Measurements from ENCODE around the gene KCNJ18.
"Not testable (repeated sequence)": the region's sequence is repeated elsewhere in the genome, so short reads cannot be mapped to it uniquely, and the experiment has no call there.

The KCNJ18 gene

DNA sequence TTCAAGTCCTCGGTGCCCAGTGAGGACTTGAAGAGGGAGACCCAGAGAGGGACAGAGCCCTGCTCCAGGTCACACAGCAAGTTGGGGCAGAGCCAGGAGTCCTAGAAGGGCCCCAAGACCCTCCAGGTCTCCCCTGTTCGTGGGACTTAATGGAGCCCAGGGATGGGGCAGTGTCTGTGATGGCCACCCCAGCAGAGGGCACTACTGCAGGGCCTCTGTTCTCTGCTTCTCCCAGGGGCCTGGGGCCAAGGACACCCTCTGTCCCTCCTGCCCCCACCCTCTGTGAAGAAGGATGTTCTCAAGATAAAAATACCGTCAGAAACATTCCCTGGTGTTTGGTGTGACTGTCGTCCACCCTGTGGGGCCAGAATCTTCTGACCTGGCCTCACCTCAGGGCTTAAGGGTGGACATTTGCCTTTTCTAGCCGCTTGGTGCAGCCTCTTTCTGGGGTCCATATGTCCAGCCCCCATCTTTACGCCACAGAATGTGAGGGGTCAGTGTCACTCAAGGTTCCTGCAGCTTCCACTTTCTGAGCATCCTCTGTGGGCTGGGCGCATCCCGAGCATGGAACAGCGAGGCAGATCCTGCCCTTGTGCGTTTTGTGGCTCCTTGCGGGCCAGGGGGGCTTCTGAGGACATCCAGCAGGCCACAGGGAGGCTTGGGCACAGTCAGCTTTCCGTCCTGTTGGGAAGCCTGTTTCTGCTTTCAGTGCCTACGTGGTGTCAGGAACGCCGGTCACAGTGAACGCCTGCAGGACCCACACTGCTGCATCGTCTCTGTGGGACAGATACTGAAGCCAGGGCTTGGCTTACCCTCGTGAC, at the start of gene KCNJ18:
TSS of gene KCNJ18 (plus strand) at position 641 of the 821 bp plus-strand sequence. CDS start 10,264 bp downstream, outside the sequence.
- not testable (repeated sequence) for DNase-seq (ENCODE audit: low read depth in 3 of 3)

GRCh38 chr17:21648125-21648524, 44.2 kb upstream of the KCNJ18 start:
- not testable (repeated sequence) for DNase-seq (ENCODE audit: low read depth in 3 of 3)

GRCh38 chr17:21650043-21650442, 42.3 kb upstream of the KCNJ18 start:
- DNase-seq (ENCODE audit: low read depth in 3 of 3): not testable (repeated sequence)

DNA sequence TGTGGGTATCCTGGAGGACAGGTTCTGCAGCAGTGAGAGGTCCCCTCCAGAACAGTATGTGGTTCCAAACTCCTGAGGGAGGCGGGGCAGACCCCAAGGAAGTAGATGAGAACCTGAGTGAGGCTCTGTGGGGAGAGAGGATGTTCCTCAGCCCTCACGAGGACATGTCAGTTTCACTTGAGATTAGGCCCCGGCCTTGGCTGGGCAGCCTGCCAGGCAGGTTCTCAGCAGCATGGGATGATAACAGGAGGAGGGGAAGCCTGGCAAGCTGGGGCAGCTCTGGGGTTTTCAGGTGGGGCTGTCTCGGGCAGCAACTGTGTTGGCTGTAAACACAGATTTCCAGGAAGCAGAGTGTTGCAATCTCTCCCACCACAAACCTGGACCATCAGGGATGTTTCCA, 40.3 kb upstream of the KCNJ18 start:
- not testable (repeated sequence) for DNase-seq (ENCODE audit: low read depth in 3 of 3)

DNA sequence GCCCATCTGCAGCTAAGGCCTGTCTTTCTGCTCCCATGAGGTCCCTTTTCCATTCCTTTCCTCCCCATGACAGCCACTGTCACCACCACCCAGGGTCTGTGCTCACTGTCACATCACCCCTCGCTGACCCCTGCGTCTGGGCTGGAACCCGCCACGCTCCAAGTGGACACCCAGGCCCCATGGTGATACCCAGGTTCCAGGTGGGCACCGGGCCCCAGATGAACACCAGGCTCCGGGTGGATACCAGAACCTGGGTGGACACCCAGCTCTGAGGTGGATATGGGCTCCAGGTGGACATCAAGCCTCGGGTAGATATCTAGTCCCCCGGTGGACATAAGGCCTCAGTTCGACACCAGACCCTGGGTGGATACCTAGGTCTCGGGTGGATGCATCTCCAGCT, 39.1 kb upstream of the KCNJ18 start:
- not testable (repeated sequence) for DNase-seq (ENCODE audit: low read depth in 3 of 3)

GRCh38 chr17:21656518-21657309, 35.6 kb upstream of the KCNJ18 start:
- not testable (repeated sequence) for DNase-seq (ENCODE audit: low read depth in 3 of 3)

- not testable (repeated sequence) for DNase-seq (ENCODE audit: low read depth in 3 of 3)
Measured at GRCh38 chr17:21659635-21660034, 32.7 kb upstream of the KCNJ18 start.

DNA sequence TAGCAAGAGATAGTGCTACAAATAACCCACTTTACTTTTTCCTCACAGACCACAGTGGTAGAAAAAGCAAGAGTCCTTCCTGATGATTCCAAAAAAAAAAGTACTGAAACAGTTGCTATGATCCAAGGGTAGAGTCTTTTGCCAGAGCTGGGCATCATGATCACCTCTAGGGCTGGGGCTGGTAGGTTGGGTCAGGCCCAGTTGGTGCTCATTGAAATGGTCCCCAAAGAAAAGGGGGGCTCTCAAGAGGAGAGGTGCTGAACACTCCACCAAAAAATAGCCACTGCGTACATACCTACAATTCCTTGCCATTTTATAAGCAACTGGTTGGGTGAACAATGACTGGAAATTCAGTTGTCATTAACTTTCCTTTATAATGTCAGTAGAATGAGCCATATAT, 30.9 kb upstream of the KCNJ18 start:
- DNase-seq (ENCODE audit: low read depth in 3 of 3): not testable (repeated sequence)

- not testable (repeated sequence) for DNase-seq (ENCODE audit: low read depth in 3 of 3)
Measured at GRCh38 chr17:21663166-21663565, 29.2 kb upstream of the KCNJ18 start.

DNA sequence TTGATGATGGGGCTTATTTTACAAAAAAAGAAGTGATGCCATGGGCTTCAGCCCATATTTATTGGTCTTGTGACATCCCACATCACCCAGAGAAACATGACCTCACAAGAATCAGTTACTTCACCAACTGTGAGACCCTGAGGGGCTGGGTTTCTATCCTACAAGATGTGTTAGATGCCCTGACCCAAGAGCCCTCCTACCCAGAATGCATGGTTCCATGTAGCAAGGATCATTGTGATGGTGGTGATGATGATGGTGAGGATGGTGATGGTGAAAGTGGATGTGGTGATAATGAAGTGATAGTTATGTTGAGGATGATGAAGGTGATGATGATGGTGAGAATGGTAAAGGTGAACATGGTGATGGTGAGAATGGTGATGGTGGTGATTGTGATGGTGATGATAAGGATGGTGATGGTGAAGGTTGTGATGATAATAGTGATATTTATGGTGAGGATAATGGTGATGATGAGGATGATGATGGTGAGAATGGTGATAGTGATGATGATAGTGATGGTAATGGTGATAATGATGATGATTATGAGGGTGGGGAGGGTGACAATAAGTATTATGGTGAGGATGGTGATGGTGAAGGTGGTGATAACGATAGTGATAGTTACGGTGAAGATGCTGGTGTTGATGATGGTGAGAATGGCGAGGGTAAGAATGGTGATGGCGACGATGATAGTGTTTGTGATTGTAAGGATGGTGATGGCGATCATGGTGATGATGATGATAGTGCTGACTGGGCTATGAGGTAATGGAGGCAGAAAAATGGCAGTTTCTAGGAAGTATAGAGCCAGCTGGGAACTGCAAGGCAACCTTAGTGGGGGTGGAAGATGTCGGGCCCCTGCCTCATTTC, 28.5 kb upstream of the KCNJ18 start:
- DNase-seq (ENCODE audit: low read depth in 3 of 3): not testable (repeated sequence)

DNA sequence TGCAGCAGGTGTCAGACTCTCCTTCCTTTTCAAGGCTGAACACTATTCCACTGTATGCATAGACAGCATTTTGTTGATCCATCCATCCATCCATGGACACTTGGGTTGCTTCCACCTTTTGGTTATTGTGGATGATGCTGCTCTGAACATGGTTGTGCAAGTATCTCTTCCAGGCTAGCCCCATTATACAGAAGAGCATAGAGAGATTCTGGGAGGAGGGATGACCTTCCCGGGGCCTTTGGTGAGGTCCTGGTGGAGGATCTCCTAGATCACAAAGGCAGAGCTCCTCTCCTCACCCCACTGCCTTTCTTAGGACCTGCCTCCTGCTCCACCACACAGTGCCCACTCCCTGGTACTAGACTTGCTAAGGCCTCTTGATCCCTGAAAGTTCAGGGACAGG, 27.2 kb upstream of the KCNJ18 start:
- not testable (repeated sequence) for DNase-seq (ENCODE audit: low read depth in 3 of 3)

DNA sequence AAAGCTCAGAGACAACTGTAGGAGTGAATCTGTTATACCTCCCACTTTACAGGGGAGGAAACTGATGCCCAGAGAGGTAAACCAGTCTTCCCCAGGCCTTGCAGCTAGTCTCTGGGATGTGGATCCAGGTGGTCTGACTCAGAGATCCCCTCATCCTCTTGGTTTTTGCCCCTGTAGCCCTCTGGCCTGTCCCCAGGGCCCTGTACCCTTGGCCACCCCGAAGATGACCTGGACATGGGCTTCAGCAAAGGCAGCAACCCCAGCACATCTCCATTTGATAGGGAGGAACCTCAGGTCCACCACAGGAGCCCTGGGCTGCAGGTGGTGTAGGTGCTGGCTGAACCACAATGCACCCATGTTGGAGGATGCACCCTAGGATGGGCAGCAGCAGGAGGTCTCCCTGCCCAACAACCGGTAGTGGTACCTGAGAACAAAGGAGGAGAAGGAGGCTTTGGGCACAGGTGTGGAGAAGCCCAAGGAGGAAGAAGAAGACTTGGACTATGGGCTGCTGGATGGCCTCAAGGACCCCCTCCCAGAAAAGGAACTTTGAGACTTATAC, 26.3 kb upstream of the KCNJ18 start:
- DNase-seq (ENCODE audit: low read depth in 3 of 3): not testable (repeated sequence)

GRCh38 chr17:21666711-21667412, 25.5 kb upstream of the KCNJ18 start:
- DNase-seq (ENCODE audit: low read depth in 3 of 3): not testable (repeated sequence)

DNA sequence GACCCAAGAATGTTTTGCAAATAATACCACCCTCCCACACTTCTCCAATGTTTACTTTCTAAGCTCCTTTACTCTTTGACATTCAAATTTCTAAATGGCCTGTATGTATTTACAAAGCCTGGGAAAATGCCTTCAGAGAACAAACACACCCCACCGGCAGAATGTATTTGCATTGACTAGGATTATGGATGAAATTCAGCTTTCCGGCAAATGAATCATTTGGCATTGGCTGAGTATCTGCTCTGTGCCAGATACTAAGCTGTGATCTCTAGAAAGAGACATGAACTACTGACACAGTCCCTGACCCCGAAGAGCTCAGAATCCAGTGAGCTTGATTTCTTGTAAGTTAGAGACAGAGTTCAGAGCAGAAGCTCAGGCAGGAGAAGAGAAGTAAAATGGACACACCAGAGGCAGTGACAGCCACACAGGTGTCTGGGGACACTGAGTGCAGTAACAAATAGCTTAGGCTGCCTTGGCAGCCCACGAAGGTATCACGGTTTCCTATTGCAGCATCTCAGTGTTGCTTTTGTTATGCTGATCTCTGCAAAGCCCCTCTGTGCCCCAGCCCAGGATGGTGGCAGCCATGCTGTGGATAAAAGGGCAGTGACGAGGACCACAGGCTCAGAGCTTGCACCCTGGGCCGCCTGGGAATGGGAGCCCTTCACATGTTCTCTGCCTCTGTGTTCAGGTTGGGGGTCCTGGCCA, 24.8 kb upstream of the KCNJ18 start:
- not testable (repeated sequence) for DNase-seq (ENCODE audit: low read depth in 3 of 3)

DNA sequence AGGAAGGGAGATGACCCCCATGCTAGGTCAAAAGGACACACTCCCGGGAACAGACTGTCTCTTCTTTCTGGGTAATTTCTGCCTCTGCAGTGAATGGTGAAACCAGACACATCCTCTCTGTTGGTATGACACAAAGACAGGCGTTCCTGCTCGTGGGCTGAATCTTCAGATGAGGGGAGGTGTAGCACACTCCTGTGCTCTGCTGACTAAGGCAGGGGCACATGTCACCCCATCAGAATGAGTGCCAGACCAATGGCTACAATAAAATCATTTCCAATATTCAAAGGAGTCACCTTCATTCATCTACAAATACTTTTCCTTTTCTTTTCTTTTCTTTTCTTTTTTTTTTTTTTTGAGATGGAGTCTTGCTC, 24.2 kb upstream of the KCNJ18 start:
- not testable (repeated sequence) for DNase-seq (ENCODE audit: low read depth in 3 of 3)

DNA sequence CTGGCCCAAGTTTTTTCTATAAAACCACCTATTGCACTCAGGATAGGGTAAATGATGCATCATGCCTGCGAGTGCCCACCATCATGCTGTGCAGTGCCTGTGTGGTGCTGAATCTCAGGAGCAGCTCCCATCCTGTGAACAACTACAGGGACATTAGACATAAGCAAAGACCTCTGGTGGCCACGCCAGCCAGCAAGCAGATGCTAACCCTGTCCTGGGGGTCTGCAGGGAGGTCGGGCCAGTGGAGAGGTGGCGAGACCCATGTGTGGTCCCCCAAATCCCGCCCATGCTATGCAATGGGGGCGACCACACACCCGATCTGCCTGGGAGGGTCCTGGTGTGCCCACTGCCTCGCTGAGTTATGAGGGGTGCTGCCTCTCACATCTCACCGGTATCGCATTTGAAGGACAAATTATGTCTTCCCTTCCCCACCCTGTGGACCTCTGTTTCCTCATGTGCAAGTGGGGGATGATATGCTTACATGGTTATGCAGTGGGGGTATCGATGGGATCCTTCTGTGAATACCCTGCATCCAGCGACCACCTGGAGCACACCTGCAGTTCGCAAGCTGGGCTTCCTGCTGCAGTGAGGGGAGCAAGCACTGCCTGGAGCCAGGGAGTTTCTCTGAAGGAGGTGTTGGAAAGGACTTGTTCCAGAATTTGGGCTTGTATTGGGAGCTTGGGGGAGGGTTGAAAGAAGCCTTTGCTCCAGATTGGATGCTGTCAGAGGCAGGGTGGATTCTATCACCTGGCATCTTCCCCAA, 23.4 kb upstream of the KCNJ18 start:
- DNase-seq (ENCODE audit: low read depth in 3 of 3): not testable (repeated sequence)

DNA sequence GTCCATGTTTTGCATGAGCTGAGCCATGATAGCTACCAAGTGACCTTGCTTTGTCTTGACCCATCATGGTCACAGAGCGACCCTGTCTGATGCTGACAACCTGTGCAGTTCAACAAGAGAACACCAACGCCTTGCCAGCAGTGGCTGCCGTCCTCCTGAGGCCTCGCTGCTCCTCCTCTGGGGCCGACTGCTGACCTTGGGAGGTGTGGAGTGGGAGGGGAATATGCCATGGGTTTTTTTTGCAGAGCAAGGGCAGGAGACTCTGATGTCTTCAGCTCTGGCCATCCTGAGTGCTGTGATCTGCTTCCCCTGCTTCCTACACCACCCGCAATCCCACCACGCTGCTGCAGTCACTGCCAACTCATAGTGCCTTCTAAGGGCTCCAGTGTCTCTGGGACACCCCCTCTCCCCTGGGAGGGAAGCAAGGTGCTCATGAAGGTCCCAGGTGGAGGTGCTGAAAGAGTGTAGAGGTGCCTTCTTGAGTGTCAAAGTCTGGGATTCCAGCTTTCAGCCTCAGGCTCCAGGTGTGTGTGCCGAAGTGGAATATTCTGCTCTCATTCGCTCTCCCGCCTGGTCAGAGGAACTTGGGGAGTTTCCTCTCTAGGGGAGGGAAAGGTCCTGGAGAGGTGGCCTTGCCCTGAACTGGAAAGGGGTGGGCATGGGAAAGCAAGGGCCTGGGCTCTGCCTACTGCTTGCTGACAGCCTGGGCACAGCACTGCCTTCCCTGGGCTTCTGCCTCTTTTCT, 22.5 kb upstream of the KCNJ18 start:
- DNase-seq (ENCODE audit: low read depth in 3 of 3): not testable (repeated sequence)

DNA sequence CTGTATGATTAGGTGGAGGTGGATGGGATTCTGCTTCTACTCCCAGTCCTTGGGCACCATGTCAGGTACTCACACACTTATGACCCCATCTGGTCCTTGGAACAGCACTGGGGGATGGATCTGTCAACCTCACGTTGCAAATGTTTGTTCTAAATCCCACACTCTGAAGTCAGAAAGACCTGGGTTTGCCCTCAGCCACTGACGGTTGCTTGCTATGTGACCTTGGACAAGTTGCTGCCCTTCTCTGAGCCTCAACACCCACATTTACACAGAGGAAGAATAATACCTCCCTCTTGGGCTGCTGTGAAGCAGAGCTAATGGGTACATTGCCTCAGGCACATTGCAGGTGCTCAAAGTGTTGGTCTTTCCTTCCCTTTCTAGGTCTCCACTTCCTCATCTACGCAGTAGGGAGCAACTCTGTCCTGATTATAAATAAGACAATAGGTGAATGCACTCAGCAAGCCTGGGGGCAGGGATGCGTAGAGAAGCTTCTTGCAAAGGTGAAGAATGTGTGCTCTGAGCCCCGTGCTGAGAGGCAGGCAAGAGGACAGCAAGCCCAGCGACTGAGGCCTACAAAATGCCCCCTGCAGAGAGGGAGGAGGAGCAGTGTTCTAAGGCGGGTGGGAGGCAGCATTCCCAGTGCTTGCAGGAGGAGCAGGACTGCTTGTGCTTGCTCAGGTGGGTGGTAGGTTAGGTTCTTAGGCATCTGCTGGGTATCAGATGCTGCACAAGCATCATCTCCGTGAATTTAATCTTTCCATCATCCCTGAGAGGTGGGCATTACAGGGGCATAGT, 21.8 kb upstream of the KCNJ18 start:
- DNase-seq (ENCODE audit: low read depth in 3 of 3): not testable (repeated sequence)

All from stimulated activated CD4-positive, alpha-beta T cell treated with anti-CD3 and anti-CD28 coated beads, TNF-alpha, amount 100 ng/mL, for 4 hours (primary cell).